ENCODE results near the gene OR9I1.

DNA sequence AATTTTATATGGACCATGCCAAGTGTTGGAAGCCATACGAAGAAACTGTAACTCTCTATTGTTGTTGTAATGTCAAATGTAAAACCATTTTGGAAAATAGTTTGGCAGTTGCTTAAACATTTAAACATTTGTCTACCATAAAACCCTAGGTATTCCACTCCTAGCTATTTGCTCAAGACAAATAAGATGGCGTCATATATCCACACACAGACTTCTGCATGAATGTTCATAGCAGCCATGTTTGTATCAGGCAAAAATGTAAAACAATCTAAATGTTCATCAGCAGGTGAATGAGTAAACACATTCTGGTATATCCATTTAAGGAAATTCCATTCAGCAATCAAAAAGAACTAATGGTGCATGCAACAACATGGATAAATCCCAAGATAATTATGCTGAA is 27.9 kb downstream of the OR9I1 start:
- TF ChIP-seq CREB1 (IDR thresholded peaks at IDR 0.05) (no peak), CREB1 (CRISPR knock-in tag; IDR thresholded peaks at IDR 0.05) (no peak), POLR2AphosphoS5 (IDR thresholded peaks at IDR 0.05; ENCODE audit: low read depth, low read length) (no peak), EZH2 (conservative IDR thresholded peaks at IDR 0.05; ENCODE audit: low read depth, low read length) (no peak), ZSCAN31 (CRISPR knock-in tag; IDR thresholded peaks at IDR 0.05; ENCODE audit: low read depth) (no peak), ZFP36 (IDR thresholded peaks at IDR 0.05; ENCODE audit: borderline replicate concordance, low read depth, low read length, partially characterized antibody) (no peak), TOE1 (CRISPR knock-in tag; IDR thresholded peaks at IDR 0.05) (no peak), MTA3 (CRISPR knock-in tag; IDR thresholded peaks at IDR 0.05) (no peak)
- TF ChIP-seq, protein P1, sequence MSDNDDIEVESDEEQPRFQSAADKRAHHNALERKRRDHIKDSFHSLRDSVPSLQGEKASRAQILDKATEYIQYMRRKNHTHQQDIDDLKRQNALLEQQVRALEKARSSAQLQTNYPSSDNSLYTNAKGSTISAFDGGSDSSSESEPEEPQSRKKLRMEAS (IDR thresholded peaks at IDR 0.05) = no peak
- TF ChIP-seq, protein P2, sequence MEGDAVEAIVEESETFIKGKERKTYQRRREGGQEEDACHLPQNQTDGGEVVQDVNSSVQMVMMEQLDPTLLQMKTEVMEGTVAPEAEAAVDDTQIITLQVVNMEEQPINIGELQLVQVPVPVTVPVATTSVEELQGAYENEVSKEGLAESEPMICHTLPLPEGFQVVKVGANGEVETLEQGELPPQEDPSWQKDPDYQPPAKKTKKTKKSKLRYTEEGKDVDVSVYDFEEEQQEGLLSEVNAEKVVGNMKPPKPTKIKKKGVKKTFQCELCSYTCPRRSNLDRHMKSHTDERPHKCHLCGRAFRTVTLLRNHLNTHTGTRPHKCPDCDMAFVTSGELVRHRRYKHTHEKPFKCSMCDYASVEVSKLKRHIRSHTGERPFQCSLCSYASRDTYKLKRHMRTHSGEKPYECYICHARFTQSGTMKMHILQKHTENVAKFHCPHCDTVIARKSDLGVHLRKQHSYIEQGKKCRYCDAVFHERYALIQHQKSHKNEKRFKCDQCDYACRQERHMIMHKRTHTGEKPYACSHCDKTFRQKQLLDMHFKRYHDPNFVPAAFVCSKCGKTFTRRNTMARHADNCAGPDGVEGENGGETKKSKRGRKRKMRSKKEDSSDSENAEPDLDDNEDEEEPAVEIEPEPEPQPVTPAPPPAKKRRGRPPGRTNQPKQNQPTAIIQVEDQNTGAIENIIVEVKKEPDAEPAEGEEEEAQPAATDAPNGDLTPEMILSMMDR (CRISPR knock-in tag; IDR thresholded peaks at IDR 0.05) = no peak
